ENCODE results near the gene FRMPD2.
"Not testable (repeated sequence)": the region's sequence is repeated elsewhere in the genome, so short reads cannot be mapped to it uniquely, and the experiment has no call there.

FRMPD2 gene

GRCh38 chr10:48197236-48197899 is 77.1 kb downstream of the FRMPD2 start:
- no peak for DNase-seq (ENCODE audit: low spot score)

GRCh38 chr10:48195803-48196202 is 78.7 kb downstream of the FRMPD2 start:
- DNase-seq (ENCODE audit: low spot score), result no peak

GRCh38 chr10:48194830-48195229 is 79.7 kb downstream of the FRMPD2 start:
- no peak for DNase-seq (ENCODE audit: low spot score)

- DNase-seq (ENCODE audit: low spot score), result no peak
Observed at GRCh38 chr10:48193556-48193955, 80.9 kb downstream of the FRMPD2 start.

- DNase-seq (ENCODE audit: low spot score), result no peak
Observed at GRCh38 chr10:48192881-48193450, 81.5 kb downstream of the FRMPD2 start.

- DNase-seq (ENCODE audit: low spot score), result no peak
Observed at GRCh38 chr10:48187713-48188485, 86.6 kb downstream of the FRMPD2 start.

GRCh38 chr10:48187126-48187525 is 87.4 kb downstream of the FRMPD2 start:
- no peak for DNase-seq (ENCODE audit: low spot score)

- DNase-seq (ENCODE audit: low spot score), result not testable (repeated sequence)
Observed at GRCh38 chr10:48186264-48186804, 88.2 kb downstream of the FRMPD2 start.

- no peak for DNase-seq (ENCODE audit: low spot score)
Observed at GRCh38 chr10:48184224-48184623, 90.3 kb downstream of the FRMPD2 start.

GRCh38 chr10:48172715-48173114 is 101.8 kb downstream of the FRMPD2 start:
- not testable (repeated sequence) for DNase-seq (ENCODE audit: low spot score)

- not testable (repeated sequence) for DNase-seq (ENCODE audit: low spot score)
Observed at GRCh38 chr10:48160670-48161069, 113.8 kb downstream of the FRMPD2 start.

- not testable (repeated sequence) for DNase-seq (ENCODE audit: low spot score)
Observed at GRCh38 chr10:48160163-48160562, 114.3 kb downstream of the FRMPD2 start.

- DNase-seq (ENCODE audit: low spot score), result not testable (repeated sequence)
Observed at GRCh38 chr10:48154211-48155140, 120.0 kb downstream of the FRMPD2 start.

GRCh38 chr10:48147643-48148042 is 126.9 kb downstream of the FRMPD2 start:
- not testable (repeated sequence) for DNase-seq (ENCODE audit: low spot score)

GRCh38 chr10:48143721-48144642 is 130.5 kb downstream of the FRMPD2 start:
- DNase-seq (ENCODE audit: low spot score), result not testable (repeated sequence)

- DNase-seq (ENCODE audit: low spot score), result not testable (repeated sequence)
Observed at GRCh38 chr10:48140949-48141348, 133.5 kb downstream of the FRMPD2 start.

GRCh38 chr10:48139953-48140850 is 134.3 kb downstream of the FRMPD2 start:
- DNase-seq (ENCODE audit: low spot score), result not testable (repeated sequence)

GRCh38 chr10:48128954-48129353 is 145.5 kb downstream of the FRMPD2 start:
- not testable (repeated sequence) for DNase-seq (ENCODE audit: low spot score)

- not testable (repeated sequence) for DNase-seq (ENCODE audit: low spot score)
Observed at GRCh38 chr10:48126251-48126650, 148.2 kb downstream of the FRMPD2 start.
